ENCODE results near the gene TRMT61B.

The TRMT61B gene

DNA sequence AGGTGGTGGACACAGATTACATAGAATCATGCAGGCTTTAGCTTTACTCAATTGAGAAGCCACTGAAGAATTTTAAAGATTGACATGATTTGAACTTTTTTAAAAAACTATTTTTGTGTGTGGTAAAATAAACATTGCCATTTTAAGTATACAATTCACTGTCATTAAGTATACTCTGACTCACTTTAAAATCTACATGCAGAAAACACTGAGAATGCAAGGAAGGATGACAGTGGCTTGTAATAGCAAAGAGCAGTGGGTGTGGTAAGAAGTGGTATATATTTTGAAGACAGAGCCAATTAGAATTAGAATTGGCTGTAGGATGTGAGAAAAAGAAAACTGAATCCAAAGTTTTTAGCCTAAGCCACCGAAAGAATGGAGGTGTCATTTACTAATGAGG is 14.9 kb downstream of the TRMT61B start:
- DNase-seq: no peak

GRCh38 chr2:28842042-28842441 is 28.1 kb downstream of the TRMT61B start:
- no peak for DNase-seq

- no peak for DNase-seq
Measured at GRCh38 chr2:28838971-28839370, 31.1 kb downstream of the TRMT61B start.

GRCh38 chr2:28835781-28836180 is 34.3 kb downstream of the TRMT61B start:
- no peak for DNase-seq

- DNase-seq: no peak
Measured at GRCh38 chr2:28833740-28834470, 36.2 kb downstream of the TRMT61B start.

- no peak for DNase-seq
Measured at GRCh38 chr2:28828382-28828781, 41.7 kb downstream of the TRMT61B start.

GRCh38 chr2:28824870-28825269 is 45.2 kb downstream of the TRMT61B start:
- DNase-seq: no peak

GRCh38 chr2:28824207-28824606 is 45.9 kb downstream of the TRMT61B start:
- DNase-seq: no peak

- no peak for DNase-seq
Measured at GRCh38 chr2:28822036-28822435, 48.1 kb downstream of the TRMT61B start.

- DNase-seq: peak; percentile 10
Measured at GRCh38 chr2:28821295-28821958, 48.7 kb downstream of the TRMT61B start.

- DNase-seq: no peak
Measured at GRCh38 chr2:28818053-28818452, 52.1 kb downstream of the TRMT61B start.

- peak; percentile 81 for DNase-seq
Measured at GRCh38 chr2:28810384-28811285, 59.5 kb downstream of the TRMT61B start, which contains the start of gene SPDYA. Gene SPDYA, plus strand, starts transcription at chr2:28810834. Its CDS starts 5,181 bp downstream, at chr2:28816015.

- DNase-seq: no peak
Measured at GRCh38 chr2:28809927-28810326, 60.2 kb downstream of the TRMT61B start.

- no peak for DNase-seq
Measured at GRCh38 chr2:28802975-28803429, 67.1 kb downstream of the TRMT61B start.

- DNase-seq: no peak
Measured at GRCh38 chr2:28801726-28802125, 68.4 kb downstream of the TRMT61B start.

Measured in stimulated activated naive CD4-positive, alpha-beta T cell treated with Interleukin-2 at 50 U/mL for 16 hours (primary cell).